Keratinocyte (primary cell): ENCODE measurements around the gene YWHAE.

Experiments
- EZH2 ChIP-seq: IDR thresholded peaks from one replicate; pipeline ENCODE4 v1.6.1; 2012; ENCODE audit warnings: inconsistent platforms, mild to moderate bottlenecking, low read length, moderate library complexity
- TF ChIP-seq, protein P1 (sequence below), 3 experiments: IDR thresholded peaks in 1 of 3; conservative IDR thresholded peaks in 1 of 3; optimal IDR thresholded peaks in 1 of 3; 2 replicates in 2 of 3; 3 replicates in 1 of 3; pipeline versions ENCODE3 to v1.5.1; 2011; ENCODE audit warnings: low read length in 3 of 3, mild to moderate bottlenecking in 3 of 3, moderate library complexity in 2 of 3, control low read depth in 1 of 3, inconsistent platforms in 1 of 3; ENCODE audit not compliant: insufficient read depth in 2 of 3; ENCODE audit errors: extremely low read depth in 1 of 3

GRCh38 chr17:1351275-1351674 is 48.7 kb downstream of the YWHAE start:
- TF ChIP-seq, protein P1, sequence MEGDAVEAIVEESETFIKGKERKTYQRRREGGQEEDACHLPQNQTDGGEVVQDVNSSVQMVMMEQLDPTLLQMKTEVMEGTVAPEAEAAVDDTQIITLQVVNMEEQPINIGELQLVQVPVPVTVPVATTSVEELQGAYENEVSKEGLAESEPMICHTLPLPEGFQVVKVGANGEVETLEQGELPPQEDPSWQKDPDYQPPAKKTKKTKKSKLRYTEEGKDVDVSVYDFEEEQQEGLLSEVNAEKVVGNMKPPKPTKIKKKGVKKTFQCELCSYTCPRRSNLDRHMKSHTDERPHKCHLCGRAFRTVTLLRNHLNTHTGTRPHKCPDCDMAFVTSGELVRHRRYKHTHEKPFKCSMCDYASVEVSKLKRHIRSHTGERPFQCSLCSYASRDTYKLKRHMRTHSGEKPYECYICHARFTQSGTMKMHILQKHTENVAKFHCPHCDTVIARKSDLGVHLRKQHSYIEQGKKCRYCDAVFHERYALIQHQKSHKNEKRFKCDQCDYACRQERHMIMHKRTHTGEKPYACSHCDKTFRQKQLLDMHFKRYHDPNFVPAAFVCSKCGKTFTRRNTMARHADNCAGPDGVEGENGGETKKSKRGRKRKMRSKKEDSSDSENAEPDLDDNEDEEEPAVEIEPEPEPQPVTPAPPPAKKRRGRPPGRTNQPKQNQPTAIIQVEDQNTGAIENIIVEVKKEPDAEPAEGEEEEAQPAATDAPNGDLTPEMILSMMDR (optimal IDR thresholded peaks at IDR 0.05 in 1 of 3, IDR thresholded peaks at IDR 0.05 in 1 of 3, conservative IDR thresholded peaks at IDR 0.05 in 1 of 3; ENCODE audit: extremely low read depth in 1 of 3, insufficient read depth in 2 of 3, low read length in 3 of 3), result no peak
- no peak for TF ChIP-seq EZH2
